ENCODE measurements around the gene MRPS7. TPM values are rescaled to one million over a fixed set of nuclear protein-coding genes. Genes with fewer than 3 reads are reported as not detected.

Gene MRPS7
- total and polyA plus RNA-seq, 9 of the 15 experiments (the other 6 are each of a cell fraction or from before 2014, with no cell fraction given), result 107 to 244 (median 132) TPM

DNA sequence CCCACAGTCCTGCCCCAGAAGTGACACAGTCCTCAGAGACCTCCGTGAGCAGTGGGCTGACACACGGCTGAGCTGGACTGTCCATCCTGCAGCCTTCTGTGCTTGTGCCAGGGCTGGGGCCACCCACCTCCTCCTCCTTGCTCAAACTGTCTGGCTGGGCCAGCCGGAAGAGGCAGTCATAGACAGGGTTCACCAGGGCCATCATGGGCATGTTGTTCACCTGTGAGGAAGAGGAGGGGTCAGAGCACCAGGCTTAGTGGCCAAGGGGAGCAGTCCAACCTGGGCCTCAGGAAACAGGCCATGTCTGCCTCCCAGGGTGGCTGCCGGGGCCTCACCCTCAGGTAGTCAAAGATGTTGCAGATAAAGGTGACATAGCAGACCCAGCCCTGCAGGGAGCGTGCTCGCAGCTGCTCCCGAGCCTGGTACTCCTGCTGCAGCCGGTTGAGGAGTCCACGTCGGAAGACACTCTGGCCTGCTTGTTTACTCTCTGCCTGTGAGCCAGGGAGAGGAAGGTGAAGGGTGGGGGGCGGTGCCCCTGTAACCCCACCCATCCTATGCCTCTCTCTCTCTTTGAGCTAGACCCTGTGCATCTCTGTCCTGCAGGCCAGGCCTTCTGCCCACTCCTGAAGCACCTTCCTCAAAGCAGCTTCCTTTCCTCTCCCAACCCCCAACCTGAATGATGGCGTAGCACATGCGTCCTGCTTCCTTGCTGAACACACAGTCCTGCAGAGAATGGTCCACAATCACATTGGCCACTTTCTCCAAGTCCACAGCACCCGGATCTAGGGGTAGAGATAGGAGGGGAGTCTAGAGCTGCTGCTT is 5.9 kb downstream of the MRPS7 start (continued):
- TF ChIP-seq, protein P1, sequence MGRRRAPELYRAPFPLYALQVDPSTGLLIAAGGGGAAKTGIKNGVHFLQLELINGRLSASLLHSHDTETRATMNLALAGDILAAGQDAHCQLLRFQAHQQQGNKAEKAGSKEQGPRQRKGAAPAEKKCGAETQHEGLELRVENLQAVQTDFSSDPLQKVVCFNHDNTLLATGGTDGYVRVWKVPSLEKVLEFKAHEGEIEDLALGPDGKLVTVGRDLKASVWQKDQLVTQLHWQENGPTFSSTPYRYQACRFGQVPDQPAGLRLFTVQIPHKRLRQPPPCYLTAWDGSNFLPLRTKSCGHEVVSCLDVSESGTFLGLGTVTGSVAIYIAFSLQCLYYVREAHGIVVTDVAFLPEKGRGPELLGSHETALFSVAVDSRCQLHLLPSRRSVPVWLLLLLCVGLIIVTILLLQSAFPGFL (CRISPR knock-in tag; IDR thresholded peaks at IDR 0.05), result no peak
- TF ChIP-seq, protein P2, sequence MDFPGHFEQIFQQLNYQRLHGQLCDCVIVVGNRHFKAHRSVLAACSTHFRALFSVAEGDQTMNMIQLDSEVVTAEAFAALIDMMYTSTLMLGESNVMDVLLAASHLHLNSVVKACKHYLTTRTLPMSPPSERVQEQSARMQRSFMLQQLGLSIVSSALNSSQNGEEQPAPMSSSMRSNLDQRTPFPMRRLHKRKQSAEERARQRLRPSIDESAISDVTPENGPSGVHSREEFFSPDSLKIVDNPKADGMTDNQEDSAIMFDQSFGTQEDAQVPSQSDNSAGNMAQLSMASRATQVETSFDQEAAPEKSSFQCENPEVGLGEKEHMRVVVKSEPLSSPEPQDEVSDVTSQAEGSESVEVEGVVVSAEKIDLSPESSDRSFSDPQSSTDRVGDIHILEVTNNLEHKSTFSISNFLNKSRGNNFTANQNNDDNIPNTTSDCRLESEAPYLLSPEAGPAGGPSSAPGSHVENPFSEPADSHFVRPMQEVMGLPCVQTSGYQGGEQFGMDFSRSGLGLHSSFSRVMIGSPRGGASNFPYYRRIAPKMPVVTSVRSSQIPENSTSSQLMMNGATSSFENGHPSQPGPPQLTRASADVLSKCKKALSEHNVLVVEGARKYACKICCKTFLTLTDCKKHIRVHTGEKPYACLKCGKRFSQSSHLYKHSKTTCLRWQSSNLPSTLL (IDR thresholded peaks at IDR 0.05), result no peak
- TF ChIP-seq EGR1 (conservative IDR thresholded peaks at IDR 0.05), result no peak
- no peak for TF ChIP-seq ZNF263 (CRISPR knock-in tag; IDR thresholded peaks at IDR 0.05; ENCODE audit: borderline replicate concordance)
- peak; percentile 73 for TF ChIP-seq CTBP1 (IDR thresholded peaks at IDR 0.05; ENCODE audit: borderline replicate concordance)
- TF ChIP-seq, protein P3, sequence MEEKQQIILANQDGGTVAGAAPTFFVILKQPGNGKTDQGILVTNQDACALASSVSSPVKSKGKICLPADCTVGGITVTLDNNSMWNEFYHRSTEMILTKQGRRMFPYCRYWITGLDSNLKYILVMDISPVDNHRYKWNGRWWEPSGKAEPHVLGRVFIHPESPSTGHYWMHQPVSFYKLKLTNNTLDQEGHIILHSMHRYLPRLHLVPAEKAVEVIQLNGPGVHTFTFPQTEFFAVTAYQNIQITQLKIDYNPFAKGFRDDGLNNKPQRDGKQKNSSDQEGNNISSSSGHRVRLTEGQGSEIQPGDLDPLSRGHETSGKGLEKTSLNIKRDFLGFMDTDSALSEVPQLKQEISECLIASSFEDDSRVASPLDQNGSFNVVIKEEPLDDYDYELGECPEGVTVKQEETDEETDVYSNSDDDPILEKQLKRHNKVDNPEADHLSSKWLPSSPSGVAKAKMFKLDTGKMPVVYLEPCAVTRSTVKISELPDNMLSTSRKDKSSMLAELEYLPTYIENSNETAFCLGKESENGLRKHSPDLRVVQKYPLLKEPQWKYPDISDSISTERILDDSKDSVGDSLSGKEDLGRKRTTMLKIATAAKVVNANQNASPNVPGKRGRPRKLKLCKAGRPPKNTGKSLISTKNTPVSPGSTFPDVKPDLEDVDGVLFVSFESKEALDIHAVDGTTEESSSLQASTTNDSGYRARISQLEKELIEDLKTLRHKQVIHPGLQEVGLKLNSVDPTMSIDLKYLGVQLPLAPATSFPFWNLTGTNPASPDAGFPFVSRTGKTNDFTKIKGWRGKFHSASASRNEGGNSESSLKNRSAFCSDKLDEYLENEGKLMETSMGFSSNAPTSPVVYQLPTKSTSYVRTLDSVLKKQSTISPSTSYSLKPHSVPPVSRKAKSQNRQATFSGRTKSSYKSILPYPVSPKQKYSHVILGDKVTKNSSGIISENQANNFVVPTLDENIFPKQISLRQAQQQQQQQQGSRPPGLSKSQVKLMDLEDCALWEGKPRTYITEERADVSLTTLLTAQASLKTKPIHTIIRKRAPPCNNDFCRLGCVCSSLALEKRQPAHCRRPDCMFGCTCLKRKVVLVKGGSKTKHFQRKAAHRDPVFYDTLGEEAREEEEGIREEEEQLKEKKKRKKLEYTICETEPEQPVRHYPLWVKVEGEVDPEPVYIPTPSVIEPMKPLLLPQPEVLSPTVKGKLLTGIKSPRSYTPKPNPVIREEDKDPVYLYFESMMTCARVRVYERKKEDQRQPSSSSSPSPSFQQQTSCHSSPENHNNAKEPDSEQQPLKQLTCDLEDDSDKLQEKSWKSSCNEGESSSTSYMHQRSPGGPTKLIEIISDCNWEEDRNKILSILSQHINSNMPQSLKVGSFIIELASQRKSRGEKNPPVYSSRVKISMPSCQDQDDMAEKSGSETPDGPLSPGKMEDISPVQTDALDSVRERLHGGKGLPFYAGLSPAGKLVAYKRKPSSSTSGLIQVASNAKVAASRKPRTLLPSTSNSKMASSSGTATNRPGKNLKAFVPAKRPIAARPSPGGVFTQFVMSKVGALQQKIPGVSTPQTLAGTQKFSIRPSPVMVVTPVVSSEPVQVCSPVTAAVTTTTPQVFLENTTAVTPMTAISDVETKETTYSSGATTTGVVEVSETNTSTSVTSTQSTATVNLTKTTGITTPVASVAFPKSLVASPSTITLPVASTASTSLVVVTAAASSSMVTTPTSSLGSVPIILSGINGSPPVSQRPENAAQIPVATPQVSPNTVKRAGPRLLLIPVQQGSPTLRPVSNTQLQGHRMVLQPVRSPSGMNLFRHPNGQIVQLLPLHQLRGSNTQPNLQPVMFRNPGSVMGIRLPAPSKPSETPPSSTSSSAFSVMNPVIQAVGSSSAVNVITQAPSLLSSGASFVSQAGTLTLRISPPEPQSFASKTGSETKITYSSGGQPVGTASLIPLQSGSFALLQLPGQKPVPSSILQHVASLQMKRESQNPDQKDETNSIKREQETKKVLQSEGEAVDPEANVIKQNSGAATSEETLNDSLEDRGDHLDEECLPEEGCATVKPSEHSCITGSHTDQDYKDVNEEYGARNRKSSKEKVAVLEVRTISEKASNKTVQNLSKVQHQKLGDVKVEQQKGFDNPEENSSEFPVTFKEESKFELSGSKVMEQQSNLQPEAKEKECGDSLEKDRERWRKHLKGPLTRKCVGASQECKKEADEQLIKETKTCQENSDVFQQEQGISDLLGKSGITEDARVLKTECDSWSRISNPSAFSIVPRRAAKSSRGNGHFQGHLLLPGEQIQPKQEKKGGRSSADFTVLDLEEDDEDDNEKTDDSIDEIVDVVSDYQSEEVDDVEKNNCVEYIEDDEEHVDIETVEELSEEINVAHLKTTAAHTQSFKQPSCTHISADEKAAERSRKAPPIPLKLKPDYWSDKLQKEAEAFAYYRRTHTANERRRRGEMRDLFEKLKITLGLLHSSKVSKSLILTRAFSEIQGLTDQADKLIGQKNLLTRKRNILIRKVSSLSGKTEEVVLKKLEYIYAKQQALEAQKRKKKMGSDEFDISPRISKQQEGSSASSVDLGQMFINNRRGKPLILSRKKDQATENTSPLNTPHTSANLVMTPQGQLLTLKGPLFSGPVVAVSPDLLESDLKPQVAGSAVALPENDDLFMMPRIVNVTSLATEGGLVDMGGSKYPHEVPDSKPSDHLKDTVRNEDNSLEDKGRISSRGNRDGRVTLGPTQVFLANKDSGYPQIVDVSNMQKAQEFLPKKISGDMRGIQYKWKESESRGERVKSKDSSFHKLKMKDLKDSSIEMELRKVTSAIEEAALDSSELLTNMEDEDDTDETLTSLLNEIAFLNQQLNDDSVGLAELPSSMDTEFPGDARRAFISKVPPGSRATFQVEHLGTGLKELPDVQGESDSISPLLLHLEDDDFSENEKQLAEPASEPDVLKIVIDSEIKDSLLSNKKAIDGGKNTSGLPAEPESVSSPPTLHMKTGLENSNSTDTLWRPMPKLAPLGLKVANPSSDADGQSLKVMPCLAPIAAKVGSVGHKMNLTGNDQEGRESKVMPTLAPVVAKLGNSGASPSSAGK (IDR thresholded peaks at IDR 0.05), result no peak
- TF ChIP-seq, protein P4, sequence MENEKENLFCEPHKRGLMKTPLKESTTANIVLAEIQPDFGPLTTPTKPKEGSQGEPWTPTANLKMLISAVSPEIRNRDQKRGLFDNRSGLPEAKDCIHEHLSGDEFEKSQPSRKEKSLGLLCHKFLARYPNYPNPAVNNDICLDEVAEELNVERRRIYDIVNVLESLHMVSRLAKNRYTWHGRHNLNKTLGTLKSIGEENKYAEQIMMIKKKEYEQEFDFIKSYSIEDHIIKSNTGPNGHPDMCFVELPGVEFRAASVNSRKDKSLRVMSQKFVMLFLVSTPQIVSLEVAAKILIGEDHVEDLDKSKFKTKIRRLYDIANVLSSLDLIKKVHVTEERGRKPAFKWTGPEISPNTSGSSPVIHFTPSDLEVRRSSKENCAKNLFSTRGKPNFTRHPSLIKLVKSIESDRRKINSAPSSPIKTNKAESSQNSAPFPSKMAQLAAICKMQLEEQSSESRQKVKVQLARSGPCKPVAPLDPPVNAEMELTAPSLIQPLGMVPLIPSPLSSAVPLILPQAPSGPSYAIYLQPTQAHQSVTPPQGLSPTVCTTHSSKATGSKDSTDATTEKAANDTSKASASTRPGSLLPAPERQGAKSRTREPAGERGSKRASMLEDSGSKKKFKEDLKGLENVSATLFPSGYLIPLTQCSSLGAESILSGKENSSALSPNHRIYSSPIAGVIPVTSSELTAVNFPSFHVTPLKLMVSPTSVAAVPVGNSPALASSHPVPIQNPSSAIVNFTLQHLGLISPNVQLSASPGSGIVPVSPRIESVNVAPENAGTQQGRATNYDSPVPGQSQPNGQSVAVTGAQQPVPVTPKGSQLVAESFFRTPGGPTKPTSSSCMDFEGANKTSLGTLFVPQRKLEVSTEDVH (IDR thresholded peaks at IDR 0.05; ENCODE audit: low read depth, partially characterized antibody), result no peak
- TF ChIP-seq SMAD2 (IDR thresholded peaks at IDR 0.05; ENCODE audit: low read depth, low read length), result no peak
- TF ChIP-seq BHLHE40 (IDR thresholded peaks at IDR 0.05; ENCODE audit: low read length), result no peak
- TF ChIP-seq ZEB2 (IDR thresholded peaks at IDR 0.05), result no peak

Measured in K562 (cell line).